22Rv1 (cell line): ENCODE measurements around the gene ORM1.

ENCODE experiments used
- CTCF ChIP-seq: fragments of 450-650 bp; IDR thresholded peaks from 2 replicates; pipeline ENCODE4 v1.5.1; 2017; ENCODE audit warnings: mild to moderate bottlenecking
- ZFX ChIP-seq: fragments of 450-650 bp; IDR thresholded peaks from 2 replicates; pipeline ENCODE4 v1.6.1; 2017; ENCODE audit warnings: antibody characterized with exemption, borderline replicate concordance

GRCh38 chr9:114319147-114319546, 3.8 kb upstream of the ORM1 start:
- TF ChIP-seq CTCF (no peak), ZFX (no peak)
